Mammary epithelial cell (primary cell): Measurements from ENCODE around the gene TNS1.

Experiments used
- CTCF ChIP-seq, 2 donors: IDR thresholded peaks in 1 of 2; conservative IDR thresholded peaks in 1 of 2; 2 replicates each; pipeline ENCODE4 v1.5.1; 2011 to 2012; ENCODE audit warnings: inconsistent platforms in 2 of 2, low read length in 2 of 2, mild to moderate bottlenecking in 2 of 2, control low read depth in 1 of 2, low read depth in 1 of 2; ENCODE audit not compliant: insufficient read depth in 1 of 2; ENCODE audit errors: extremely low read depth in 1 of 2
- EZH2 ChIP-seq: IDR thresholded peaks from 2 replicates; pipeline ENCODE4 v1.6.1; 2012; ENCODE audit warnings: low read length, inconsistent platforms, borderline replicate concordance

- TF ChIP-seq CTCF (conservative IDR thresholded peaks at IDR 0.05 in 1 of 2, IDR thresholded peaks at IDR 0.05 in 1 of 2; ENCODE audit: extremely low read depth in 1 of 2, insufficient read depth in 1 of 2, low read depth in 1 of 2, low read length in 2 of 2) = peak in 1 of 2 donors; percentile 13
- no peak for TF ChIP-seq EZH2
Measured at GRCh38 chr2:217822296-217823252, 180.2 kb downstream of the TNS1 start.
